Stimulated activated CD8-positive, alpha-beta memory T cell treated with anti-CD3 and anti-CD28 coated beads, Interleukin-2, amount 100 ng/mL, for 48 hours (primary cell): Measurements from ENCODE around the gene ZAR1L.
"Not testable (repeated sequence)": the region's sequence is repeated elsewhere in the genome, so short reads cannot be mapped to it uniquely, and the experiment has no call there.

Experiments
- DNase-seq, 2 donors: peaks; one replicate each; pipeline ENCODE4 v3.0.0-alpha.2; 2020; ENCODE audit warnings: low read depth in 2 of 2

ZAR1L gene, protein sequence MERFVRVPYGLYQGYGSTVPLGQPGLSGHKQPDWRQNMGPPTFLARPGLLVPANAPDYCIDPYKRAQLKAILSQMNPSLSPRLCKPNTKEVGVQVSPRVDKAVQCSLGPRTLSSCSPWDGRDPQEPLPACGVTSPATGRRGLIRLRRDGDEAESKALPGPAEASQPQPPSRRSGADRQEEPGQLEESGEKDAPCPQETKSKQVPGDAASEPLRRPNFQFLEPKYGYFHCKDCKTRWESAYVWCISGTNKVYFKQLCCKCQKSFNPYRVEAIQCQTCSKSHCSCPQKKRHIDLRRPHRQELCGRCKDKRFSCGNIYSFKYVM

DNA sequence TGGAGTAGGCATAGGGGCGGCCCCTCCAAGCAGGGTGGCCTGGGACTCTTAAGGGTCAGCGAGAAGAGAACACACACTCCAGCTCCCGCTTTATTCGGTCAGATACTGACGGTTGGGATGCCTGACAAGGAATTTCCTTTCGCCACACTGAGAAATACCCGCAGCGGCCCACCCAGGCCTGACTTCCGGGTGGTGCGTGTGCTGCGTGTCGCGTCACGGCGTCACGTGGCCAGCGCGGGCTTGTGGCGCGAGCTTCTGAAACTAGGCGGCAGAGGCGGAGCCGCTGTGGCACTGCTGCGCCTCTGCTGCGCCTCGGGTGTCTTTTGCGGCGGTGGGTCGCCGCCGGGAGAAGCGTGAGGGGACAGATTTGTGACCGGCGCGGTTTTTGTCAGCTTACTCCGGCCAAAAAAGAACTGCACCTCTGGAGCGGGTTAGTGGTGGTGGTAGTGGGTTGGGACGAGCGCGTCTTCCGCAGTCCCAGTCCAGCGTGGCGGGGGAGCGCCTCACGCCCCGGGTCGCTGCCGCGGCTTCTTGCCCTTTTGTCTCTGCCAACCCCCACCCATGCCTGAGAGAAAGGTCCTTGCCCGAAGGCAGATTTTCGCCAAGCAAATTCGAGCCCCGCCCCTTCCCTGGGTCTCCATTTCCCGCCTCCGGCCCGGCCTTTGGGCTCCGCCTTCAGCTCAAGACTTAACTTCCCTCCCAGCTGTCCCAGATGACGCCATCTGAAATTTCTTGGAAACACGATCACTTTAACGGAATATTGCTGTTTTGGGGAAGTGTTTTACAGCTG lies at the start of gene ZAR1L, which contains the start of gene BRCA2:
ZAR1L (minus strand) TSS at position 126 of the 790 bp plus-strand sequence. CDS start 3,438 bp downstream, outside the sequence.
BRCA2 (plus strand) TSS at position 271 of the 790 bp plus-strand sequence. CDS start 953 bp downstream, outside the sequence.
- DNase-seq = peak; percentile 81 to 84

DNA sequence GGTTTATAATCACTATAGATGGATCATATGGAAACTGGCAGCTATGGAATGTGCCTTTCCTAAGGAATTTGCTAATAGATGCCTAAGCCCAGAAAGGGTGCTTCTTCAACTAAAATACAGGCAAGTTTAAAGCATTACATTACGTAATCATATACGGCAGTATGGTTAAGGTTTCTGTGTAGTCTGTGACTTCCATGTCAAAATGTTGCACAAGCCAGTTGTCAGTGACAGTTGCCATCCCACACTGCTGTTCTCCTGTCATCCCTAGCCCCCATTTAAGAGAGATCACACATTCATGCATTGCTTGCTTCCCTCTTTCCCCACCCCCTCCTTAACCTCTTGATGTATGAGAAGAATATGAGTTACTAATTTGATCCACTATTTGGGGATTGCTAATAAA lies 47.4 kb upstream of the ZAR1L start:
- no peak for DNase-seq

DNA sequence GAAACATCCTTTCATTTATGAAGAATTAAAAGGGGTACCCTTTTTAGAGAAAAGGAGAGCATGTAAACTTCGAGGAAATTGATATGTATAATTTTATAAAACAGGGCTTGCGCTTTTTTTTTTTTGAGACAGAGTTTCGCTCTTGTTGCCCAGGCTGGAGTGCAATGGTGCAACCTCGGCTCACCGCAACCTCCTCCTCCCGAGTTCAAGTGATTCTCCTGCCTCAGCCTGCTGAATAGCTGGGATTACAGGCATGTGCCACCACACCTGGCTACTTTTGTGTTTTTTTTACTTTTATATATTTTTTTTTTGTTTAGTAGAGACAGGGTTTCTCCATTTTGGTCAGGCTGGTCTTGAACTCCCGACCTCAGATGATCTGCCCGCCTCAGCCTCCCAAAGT lies 40.8 kb upstream of the ZAR1L start:
- not testable (repeated sequence) for DNase-seq

DNA sequence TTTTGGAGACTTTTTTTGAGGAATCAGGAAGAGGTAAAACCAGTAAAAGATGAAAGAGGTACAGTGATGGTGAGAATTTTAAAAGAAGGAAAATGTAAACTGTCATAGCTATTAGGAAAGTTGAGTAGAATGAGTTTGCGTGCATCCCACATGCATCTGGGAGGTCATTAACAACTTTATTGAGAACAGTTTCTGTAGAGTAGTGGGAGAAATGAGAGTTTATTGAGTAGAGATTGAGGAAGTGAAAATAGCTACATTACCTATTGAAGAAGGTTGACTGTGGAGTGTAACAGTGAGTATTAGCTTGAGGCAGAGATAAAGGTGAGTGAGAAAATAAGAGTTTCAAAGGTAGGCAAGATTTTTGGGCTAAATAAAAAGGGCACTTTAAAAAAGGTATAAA lies 38.9 kb upstream of the ZAR1L start:
- no peak for DNase-seq

DNA sequence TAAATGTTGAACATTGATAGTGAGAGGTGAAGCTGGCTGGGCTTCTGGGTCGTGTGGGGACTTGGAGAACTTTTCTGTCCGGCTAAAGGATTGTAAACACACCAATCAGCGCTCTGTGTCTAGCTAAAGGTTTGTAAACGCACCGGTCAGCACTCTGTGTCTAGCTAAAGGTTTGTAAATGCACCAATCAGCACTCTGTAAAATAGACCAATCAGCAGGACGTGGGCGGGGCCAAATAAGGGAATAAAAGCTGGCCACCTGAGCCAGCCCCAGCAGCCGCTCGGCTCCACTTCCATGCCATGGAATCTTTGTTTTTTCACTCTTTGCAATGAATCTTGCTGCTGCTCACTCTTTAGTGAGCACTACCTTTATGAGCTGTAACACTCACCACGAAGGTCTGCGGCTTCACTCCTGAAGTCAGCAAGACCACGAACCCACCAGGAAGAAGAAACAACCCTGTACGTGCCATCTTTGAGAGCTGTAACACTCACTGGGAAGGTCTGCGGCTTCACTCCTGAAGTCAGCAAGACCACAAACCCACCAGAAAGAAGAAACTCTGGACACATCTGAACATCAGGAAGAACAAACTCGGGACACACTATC lies 35.8 kb upstream of the ZAR1L start:
- DNase-seq = peak in 1 of 2 donors; percentile 1

DNA sequence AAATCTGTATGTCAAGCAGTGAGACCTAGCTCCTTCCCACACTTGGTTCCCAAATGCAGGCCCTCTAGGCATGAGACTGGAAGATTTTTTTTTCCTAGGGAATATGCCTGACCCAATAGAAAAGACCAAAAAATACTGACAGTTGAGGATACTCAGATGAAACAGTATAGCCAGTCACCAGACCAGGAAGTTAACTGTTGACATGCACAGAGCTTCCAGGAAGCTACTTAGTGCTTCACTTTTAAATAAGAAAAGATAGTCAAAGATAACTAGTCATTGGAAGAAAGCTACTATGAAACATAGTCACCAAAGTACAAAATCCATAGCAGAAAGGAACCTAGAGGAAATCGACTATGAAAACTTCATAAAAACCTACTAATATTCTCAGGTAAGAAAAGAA lies 32.5 kb upstream of the ZAR1L start:
- no peak for DNase-seq

DNA sequence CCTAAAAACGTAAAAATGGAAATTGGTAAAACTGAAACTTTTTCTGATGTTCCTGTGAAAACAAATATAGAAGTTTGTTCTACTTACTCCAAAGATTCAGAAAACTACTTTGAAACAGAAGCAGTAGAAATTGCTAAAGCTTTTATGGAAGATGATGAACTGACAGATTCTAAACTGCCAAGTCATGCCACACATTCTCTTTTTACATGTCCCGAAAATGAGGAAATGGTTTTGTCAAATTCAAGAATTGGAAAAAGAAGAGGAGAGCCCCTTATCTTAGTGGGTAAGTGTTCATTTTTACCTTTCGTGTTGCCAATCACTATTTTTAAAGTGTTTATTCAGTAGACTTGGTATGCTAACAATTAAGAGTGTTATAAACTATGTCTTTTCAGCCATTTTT lies 25.8 kb upstream of the ZAR1L start:
- no peak for DNase-seq

DNA sequence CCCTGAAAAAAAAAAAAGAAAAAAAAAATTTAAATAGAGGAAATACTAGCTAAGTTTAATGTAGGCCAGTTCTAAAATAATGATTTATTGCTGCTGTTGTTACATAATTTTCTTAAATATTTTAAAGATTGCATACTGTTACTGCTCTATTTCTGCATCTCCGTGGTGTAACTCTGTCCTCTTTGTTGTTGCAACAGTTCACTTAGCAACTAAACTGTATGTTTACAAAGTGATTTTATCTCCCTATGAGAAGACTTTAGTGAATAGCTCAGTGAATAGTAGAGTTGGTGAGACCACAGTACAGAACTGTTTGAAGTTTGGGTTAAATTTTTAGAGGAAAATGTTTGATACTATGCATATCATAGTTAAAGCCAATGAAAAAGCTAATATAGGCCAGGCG lies 19.5 kb upstream of the ZAR1L start:
- DNase-seq = no peak

DNA sequence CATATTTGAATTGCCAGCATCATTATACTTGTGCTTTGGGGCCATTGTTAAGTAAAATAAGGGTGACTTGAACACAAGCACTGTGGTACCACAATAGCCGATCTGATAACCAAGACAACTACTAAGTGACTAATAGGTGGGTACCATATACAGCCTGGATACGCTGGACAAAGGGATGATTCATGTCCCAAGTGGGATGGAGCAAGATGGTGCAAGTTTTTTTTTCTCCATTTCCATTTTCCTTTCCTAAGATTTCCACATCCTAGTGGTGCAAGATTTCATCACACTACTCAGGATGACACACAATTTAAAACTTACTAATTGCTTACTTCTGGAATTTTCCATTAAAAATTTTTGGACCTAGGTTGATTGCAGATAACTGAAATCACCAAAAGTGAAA lies 15.3 kb upstream of the ZAR1L start:
- no peak for DNase-seq

DNA sequence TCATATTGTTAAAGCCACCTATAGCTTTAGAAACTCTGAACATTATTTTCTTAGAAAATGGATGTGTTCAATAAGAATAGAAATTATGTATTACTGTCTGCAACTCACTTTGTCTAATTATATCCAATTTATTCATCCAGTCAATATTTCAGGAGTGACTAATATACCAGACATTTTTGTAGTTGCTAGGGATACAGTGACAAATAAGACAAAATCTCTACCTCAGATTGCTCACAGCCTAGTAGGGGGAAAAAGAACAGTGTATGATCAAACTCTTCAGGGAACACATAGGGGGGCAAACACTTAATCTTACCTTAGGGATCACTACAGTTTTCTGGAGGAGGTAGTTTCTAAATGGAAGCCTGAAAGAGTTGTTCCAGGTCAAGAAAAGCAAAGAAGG lies 8.7 kb upstream of the ZAR1L start:
- DNase-seq = no peak

DNA sequence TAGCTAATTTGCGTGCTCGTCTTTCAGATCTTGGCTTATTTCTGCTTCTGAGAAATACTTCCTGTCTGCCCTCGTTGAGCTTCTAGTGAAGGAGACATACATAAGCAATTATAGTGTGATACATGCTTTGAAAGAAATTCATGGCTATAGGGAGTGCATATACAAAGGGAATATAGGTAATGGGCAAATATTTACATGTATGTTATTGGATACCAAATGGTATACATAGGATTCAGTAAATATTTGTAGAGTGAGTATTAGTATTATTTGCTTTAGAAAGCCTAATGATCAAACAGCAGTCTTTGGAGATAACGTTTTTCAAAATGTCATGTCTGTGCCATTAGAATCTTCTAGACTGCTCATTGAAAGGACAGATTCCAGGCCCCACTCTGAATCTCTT lies 5.4 kb upstream of the ZAR1L start:
- DNase-seq = no peak

DNA sequence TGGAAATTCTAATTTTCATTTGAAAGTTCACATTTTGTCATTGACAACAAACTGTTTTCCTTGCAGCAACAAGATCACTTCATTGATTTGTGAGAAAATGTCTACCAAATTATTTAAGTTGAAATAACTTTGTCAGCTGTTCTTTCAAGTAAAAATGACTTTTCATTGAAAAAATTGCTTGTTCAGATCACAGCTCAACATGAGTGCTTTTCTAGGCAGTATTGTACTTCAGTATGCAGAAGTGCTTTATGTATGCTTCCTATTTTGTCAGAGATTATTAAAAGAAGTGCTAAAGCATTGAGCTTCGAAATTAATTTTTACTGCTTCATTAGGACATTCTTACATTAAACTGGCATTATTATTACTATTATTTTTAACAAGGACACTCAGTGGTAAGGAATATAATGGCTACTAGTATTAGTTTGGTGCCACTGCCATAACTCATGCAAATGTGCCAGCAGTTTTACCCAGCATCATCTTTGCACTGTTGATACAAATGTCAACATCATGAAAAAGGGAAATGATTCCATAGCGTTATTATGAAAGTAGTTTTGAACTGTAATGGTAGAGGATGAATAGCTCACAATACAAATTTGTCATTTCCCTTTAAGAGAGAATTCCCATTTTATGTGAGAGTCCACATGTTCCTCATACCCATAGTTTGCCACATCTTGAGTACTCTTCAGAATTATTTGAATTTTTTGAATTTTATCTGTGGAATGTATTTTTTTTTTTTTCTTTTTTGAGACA lies 2.7 kb upstream of the ZAR1L start:
- DNase-seq = no peak

DNA sequence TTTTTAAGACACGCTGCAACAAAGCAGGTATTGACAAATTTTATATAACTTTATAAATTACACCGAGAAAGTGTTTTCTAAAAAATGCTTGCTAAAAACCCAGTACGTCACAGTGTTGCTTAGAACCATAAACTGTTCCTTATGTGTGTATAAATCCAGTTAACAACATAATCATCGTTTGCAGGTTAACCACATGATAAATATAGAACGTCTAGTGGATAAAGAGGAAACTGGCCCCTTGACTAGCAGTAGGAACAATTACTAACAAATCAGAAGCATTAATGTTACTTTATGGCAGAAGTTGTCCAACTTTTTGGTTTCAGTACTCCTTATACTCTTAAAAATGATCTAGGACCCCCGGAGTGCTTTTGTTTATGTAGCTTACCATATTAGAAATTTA lies 1.3 kb upstream of the ZAR1L start:
- DNase-seq = no peak

DNA sequence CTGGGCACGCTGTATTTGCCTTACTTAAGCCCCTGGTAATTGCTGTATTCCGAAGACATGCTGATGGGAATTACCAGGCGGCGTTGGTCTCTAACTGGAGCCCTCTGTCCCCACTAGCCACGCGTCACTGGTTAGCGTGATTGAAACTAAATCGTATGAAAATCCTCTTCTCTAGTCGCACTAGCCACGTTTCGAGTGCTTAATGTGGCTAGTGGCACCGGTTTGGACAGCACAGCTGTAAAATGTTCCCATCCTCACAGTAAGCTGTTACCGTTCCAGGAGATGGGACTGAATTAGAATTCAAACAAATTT lies 821 bp upstream of the ZAR1L start:
- peak in 1 of 2 donors; percentile 15 for DNase-seq

DNA sequence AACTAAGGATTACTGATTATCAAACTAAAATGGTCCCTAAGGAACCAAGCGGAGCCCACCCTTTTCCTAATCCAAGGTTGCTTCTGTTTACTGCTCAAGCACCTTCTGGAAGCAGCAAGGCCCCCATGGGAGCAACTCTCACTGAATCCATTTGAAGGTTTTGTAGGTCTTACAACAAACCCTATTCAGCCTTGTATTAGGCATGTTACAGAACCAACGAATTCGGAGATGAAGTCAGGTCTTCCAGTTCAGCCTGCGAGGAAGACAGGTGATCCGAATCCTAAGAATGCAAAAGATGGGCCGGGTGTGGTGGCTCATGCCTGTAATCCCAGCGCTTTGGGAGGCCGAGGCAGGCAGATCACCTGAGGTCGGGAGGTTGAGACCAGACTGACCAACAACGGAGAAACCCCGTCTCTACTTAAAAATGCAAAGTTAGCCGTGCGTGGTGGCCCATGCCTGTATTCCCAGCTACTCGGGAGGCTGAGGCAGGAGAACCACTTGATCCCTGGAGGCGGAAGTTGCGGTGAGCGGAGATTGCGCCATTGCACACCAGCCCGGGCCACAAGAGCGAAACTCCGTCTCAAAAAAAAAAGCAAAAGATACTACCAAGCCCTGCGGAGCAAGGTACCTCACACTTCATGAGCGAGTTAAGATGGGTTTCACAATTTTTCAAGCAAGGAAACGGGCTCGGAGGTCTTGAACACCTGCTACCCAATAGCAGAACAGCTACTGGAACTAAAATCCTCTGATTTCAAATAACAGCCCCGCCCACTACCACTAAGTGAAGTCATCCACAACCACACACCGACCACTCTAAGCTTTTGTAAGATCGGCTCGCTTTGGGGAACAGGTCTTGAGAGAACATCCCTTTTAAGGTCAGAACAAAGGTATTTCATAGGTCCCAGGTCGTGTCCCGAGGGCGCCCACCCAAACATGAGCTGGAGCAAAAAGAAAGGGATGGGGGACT lies 609 bp downstream of the ZAR1L start:
- DNase-seq = peak; percentile 47 to 49

DNA sequence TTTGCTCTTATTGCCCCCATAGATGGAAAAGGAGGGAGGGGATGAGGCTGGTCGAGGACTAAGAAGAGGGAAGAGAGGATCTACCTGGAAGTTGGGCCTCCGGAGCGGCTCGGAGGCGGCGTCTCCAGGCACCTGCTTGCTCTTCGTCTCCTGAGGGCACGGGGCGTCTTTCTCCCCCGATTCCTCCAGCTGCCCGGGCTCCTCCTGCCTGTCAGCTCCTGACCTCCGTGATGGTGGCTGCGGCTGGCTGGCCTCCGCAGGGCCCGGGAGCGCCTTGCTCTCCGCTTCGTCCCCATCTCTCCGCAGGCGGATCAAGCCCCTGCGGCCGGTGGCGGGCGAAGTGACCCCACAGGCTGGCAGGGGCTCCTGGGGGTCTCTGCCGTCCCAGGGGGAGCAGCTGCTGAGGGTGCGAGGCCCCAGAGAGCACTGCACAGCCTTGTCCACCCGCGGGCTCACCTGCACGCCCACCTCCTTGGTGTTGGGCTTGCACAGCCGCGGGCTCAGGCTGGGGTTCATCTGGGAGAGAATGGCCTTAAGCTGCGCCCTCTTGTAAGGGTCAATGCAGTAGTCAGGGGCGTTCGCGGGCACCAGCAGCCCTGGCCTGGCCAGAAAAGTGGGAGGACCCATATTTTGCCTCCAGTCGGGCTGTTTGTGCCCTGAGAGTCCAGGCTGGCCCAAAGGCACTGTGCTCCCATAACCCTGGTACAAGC lies 3.8 kb downstream of the ZAR1L start:
- DNase-seq = no peak

DNA sequence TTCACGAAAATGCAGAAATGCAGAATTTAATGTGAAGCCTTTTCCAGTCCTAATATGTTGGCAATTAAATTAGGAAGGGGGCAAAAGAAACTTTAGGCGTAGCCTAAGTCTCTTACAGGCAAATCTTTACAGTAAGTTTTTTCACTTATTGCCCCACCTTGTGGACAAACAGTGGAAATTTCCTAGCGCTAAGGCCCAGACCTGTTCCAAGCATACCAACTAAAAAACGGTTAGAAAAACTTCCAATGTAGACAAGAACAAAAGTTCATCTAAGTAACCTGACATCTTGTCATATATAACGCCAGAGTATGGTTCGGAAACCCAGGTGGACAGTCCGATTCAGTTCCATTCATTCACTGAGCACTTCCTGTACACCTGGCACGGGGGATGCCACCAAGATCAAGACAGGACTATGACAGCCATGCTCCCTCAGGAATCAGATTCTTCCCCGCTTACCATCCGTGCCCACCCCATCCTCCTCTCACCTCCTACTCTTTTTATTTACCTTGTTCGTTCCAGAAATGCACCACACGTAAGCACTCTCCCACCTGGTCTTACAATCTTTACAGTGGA lies 4.9 kb downstream of the ZAR1L start:
- no peak for DNase-seq

DNA sequence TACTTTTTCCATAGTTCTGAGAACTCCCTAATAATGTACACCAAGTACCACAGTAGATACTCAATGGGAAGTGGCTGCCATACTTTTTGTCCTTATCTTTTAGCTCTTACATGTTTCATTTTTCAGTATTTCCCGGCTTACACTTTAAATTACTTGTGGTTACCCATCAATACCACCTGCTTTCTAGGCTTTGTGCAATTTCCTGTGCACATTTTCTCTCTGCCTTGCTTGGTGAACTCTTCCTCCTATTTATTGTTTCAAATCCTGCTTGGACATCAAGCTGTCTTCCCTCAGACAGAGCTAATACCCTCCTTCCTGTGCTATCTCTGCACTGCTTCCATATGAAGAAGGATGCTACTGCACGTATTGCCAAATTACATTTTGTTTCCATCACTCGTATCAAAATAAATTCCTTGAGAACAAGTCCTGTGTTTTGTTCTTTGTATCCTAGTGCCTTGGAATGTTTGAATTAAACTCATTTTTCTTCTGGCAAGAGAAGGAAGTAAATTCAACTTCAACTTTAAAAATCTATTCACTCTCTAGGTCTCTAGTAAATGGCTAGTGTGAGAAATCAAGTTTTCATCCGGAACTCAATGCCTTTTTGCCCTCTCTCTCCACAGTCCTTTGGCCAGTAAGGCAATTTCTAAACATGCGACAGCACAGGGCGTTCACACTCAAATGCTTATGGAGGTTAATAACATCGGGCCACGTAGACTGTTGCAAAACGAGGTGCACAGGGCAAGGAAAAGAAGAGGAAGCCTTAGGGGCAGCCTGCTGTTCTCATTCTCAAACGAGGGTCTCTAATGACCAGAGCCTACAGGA lies 5.6 kb downstream of the ZAR1L start:
- no peak for DNase-seq

DNA sequence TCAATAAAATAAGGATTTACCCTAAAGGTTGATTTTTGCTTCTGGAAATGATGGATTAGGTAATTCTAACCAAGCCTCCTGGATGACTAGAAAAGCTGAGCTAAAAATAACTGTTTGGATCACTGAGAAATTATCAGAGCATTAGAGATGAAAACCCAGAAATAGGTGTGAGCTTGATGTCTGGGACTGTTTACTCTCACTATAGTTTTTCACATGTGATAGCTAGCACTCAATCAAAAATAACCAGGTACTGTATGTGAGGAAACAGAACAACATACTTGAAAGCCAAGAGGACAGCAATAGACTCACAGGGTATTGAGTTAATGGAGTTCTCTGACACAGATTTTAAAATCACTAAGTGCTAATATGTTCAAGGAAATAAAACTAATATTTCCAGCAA lies 9.5 kb downstream of the ZAR1L start:
- DNase-seq = no peak
